ENCODE results near the gene AOPEP. TPM values are rescaled to one million over a fixed set of nuclear protein-coding genes. Genes with fewer than 3 reads are reported as not detected.

The AOPEP gene
- total and polyA plus RNA-seq, 4 donors: 29.0 to 121 (median 60.0) TPM

DNA sequence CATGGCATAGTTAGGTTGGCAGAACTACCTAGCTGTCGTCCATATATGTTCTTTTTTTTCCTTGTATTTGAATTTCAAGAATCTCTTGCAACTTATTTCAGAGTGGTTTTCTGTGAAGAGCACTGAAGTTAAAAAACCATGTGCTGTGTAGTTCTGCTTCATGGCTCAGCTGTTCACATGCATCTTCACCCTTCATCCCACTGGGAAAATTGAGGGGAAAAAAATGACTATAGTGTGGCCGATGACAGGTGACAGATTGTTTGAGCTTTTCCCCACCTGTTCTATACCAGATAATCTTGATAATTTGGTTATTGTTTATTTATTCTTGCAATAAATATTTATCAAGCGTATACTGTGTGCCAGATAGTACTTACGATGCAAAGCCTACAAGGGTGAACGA is 77.8 kb downstream of the AOPEP start:
- 84 to 94% methylated on average over 5 of the region's 5 CpGs for WGBS, 2 donors
- Histone ChIP-seq H3K27me3 (ENCODE audit: control insufficient read depth in 3 of 3, insufficient read depth in 3 of 3, low read length in 2 of 3) (no peaks in the 10 kb centered on the region), H3K4me1 (ENCODE audit: control insufficient read depth in 5 of 5, insufficient read depth in 5 of 5, low read length in 5 of 5) (peaks cover 7 to 43% (median 15%) of the 10 kb centered on the region in 5 donors), H3K27ac (ENCODE audit: low read depth in 1 of 2, low read length in 1 of 2) (no peak overlapping the region), H3K4me3 (no peak overlapping the region), H3K9me3 (ENCODE audit: control insufficient read depth in 4 of 4, insufficient read depth in 3 of 4, low read length in 3 of 4) (no peaks in the 10 kb centered on the region), H3K36me3 (ENCODE audit: control insufficient read depth in 4 of 4, insufficient read depth in 4 of 4, low read length in 4 of 4) (peaks cover 0 to 10% (median 4%) of the 10 kb centered on the region in 4 donors), H3K9ac (ENCODE audit: insufficient read depth in 1 of 2, low read length in 2 of 2) (no peak overlapping the region)
- TF ChIP-seq, protein P1, sequence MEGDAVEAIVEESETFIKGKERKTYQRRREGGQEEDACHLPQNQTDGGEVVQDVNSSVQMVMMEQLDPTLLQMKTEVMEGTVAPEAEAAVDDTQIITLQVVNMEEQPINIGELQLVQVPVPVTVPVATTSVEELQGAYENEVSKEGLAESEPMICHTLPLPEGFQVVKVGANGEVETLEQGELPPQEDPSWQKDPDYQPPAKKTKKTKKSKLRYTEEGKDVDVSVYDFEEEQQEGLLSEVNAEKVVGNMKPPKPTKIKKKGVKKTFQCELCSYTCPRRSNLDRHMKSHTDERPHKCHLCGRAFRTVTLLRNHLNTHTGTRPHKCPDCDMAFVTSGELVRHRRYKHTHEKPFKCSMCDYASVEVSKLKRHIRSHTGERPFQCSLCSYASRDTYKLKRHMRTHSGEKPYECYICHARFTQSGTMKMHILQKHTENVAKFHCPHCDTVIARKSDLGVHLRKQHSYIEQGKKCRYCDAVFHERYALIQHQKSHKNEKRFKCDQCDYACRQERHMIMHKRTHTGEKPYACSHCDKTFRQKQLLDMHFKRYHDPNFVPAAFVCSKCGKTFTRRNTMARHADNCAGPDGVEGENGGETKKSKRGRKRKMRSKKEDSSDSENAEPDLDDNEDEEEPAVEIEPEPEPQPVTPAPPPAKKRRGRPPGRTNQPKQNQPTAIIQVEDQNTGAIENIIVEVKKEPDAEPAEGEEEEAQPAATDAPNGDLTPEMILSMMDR (IDR thresholded peaks at IDR 0.05; ENCODE audit: control extremely low read depth, extremely low read depth): no peak
- ATAC-seq (ENCODE audit: insufficient read depth, low FRiP score) (no peak), DNase-seq (no peak)

DNA sequence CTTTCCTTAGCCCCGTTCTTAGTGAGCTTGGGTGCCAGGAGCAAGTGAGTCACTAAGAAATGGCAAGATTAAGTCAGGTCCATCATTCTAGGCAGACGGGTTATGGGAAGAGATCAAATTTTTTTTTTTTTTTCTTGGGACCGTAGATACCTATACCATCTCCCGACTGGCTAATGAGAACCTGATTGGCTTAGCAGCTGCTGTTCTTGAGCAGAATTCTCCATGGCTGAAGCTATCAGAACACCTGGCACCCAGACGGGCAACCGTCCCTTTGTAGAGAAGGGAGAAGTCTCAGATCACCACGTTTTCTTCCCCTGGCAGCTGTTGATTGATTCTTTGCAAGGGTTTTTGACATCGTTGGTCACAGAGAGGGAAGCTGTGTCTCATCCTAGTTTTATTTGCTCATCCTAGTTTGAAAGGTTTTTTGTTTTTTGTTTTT is 78.6 kb downstream of the AOPEP start:
- peak overlapping the region in 1 of 2 donors; percentile 82 for H3K27ac ChIP-seq (ENCODE audit: low read depth in 1 of 2, low read length in 1 of 2)
- WGBS, 2 donors: 48 to 57% methylated on average over 8 of the region's 8 CpGs

DNA sequence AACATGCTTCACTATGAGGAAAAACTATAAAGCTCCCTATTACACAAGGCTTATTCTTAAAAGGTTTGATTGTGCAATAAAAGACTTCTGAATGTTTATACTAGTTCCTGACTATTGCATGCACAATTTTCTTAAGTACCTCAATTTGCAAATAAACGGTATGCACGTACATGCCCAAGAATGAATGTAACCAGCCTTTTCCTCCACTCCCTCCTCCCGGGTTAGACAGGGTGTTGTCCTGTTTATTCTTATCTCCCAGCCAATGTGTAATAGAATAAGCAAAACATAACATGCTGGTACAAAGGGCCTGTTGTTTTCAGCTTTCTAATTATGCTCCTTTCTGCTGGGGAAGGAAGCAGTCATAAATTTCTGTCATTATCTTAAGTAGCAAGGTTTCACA is 79.1 kb downstream of the AOPEP start:
- Histone ChIP-seq H3K27ac (ENCODE audit: low read depth in 1 of 2, low read length in 1 of 2) (no peak overlapping the region), H3K36me3 (ENCODE audit: control insufficient read depth in 4 of 4, insufficient read depth in 4 of 4, low read length in 4 of 4) (peaks cover 0 to 10% (median 4%) of the 10 kb centered on the region in 4 donors), H3K4me3 (no peak overlapping the region), H3K9ac (ENCODE audit: insufficient read depth in 1 of 2, low read length in 2 of 2) (peak overlapping the region in 1 of 2 donors; percentile 1), H3K9me3 (ENCODE audit: control insufficient read depth in 4 of 4, insufficient read depth in 3 of 4, low read length in 3 of 4) (no peaks in the 10 kb centered on the region), H3K27me3 (ENCODE audit: control insufficient read depth in 3 of 3, insufficient read depth in 3 of 3, low read length in 2 of 3) (no peaks in the 10 kb centered on the region), H3K4me1 (ENCODE audit: control insufficient read depth in 5 of 5, insufficient read depth in 5 of 5, low read length in 5 of 5) (peaks cover 7 to 43% (median 15%) of the 10 kb centered on the region in 5 donors)
- TF ChIP-seq, protein P1 (IDR thresholded peaks at IDR 0.05; ENCODE audit: control extremely low read depth, extremely low read depth): no peak
- ATAC-seq (ENCODE audit: insufficient read depth, low FRiP score) (peak; percentile 79), DNase-seq (peak; percentile 56 to 89 (median 86))
- 9 to 11% methylated on average over 3 of the region's 3 CpGs for WGBS, 2 donors

More for the DNA sequence above, 78.6 kb downstream of the AOPEP start:
- Histone ChIP-seq H3K4me3 (no peak overlapping the region), H3K4me1 (ENCODE audit: control insufficient read depth in 5 of 5, insufficient read depth in 5 of 5, low read length in 5 of 5) (peaks cover 7 to 43% (median 15%) of the 10 kb centered on the region in 5 donors), H3K36me3 (ENCODE audit: control insufficient read depth in 4 of 4, insufficient read depth in 4 of 4, low read length in 4 of 4) (peaks cover 0 to 10% (median 4%) of the 10 kb centered on the region in 4 donors), H3K9ac (ENCODE audit: insufficient read depth in 1 of 2, low read length in 2 of 2) (peak overlapping the region in 1 of 2 donors; percentile 47), H3K9me3 (ENCODE audit: control insufficient read depth in 4 of 4, insufficient read depth in 3 of 4, low read length in 3 of 4) (no peaks in the 10 kb centered on the region), H3K27me3 (ENCODE audit: control insufficient read depth in 3 of 3, insufficient read depth in 3 of 3, low read length in 2 of 3) (no peaks in the 10 kb centered on the region)
- TF ChIP-seq, protein P1 (IDR thresholded peaks at IDR 0.05; ENCODE audit: control extremely low read depth, extremely low read depth): no peak
- DNase-seq (no peak), ATAC-seq (ENCODE audit: insufficient read depth, low FRiP score) (no peak)
